VCaP (cell line): Measurements from ENCODE around the gene CCDC126.

ENCODE experiments used
- H3K27ac ChIP-seq: fragments of 450-650 bp; 2 replicates; pipeline ENCODE4 v1.5.1; 2017
- CTCF ChIP-seq: fragments of 450-650 bp; conservative IDR thresholded peaks from 2 replicates; pipeline ENCODE4 v1.5.1; 2017; ENCODE audit warnings: mild to moderate bottlenecking, moderate library complexity

Gene CCDC126

GRCh38 chr7:23685731-23686130, 88.5 kb downstream of the CCDC126 start:
- no peak for TF ChIP-seq CTCF
- H3K27ac ChIP-seq: no peak overlapping the region

- no peak overlapping the region for H3K27ac ChIP-seq
- no peak for TF ChIP-seq CTCF
These were observed 89.8 kb downstream of the CCDC126 start for GRCh38 chr7:23687011-23687410.

GRCh38 chr7:23689165-23689564, 92.0 kb downstream of the CCDC126 start:
- TF ChIP-seq CTCF: no peak
- H3K27ac ChIP-seq: no peak overlapping the region

GRCh38 chr7:23691320-23691719, 94.1 kb downstream of the CCDC126 start:
- no peak for TF ChIP-seq CTCF
- H3K27ac ChIP-seq: no peak overlapping the region

DNA sequence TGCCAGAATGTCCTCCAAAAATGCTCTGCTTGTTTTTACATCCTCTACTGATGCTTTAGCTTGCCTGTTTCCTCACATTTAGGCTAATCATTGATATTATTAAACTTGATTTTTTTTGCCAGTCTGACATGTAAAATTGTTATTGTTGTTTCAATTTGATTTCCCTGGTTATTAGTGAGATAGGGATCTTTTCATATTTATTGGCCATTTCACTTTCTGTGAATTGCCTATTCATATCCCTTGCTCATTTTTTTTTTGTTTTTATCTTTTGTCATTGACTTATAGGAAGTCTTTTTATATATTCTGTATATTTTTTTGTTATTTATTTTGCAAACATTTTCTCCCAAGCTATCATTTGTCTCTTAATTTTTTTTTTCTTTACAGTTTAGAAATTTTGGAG, 96.0 kb downstream of the CCDC126 start:
- no peak overlapping the region for H3K27ac ChIP-seq
- TF ChIP-seq CTCF: no peak
